Activated CD8-positive, alpha-beta memory T cell treated with anti-CD3 and anti-CD28 coated beads, Interleukin-2, amount 50 U/mL, for 4 hours (primary cell): ENCODE data around the gene TNS1.

Experiments used
- DNase-seq: peaks from one replicate; pipeline ENCODE4 v3.0.0-alpha.2; 2020

The TNS1 gene

GRCh38 chr2:217858519-217859491 lies 144.0 kb downstream of the TNS1 start:
- DNase-seq: no peak

DNA sequence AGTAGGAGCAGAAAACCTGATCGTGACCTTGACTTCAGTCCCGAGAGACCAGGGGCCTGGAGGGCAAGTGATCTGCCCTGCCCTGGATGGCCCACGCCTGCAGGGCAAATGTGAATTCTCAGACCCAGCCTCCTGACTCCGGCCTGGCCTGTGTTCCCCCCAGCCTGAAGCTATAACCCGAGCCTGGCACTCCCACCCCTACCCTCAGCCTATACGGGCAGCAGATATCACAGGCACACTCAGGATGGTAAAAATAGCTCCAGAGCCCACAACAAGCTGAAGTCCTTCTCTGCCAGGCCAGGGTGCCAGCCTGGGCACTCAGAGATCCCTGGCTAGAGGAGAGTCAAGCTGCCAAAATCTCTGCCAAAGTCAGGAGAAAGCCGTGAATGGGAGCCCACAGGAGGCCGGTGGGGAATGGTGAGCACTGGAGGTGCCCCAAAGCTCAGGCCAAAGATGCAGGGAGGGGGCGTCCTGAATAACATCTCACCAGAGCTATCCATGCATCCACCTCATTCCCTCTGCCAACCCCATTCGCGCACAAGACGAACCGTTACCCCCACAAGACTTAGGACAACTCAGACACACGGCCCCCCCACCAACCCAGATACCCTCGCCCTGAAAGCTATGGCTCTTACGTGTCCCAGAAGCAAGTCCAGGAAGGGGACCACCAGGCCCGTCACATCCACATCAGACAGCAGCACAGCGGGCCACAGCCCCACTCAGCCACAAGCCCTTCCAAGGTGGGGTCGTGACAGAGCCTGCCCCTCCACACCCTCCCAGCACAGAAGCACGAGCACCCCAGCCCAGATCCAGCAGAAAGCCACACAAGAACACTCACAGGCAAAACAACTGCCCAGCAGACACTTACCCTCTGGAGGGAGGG lies 144.9 kb downstream of the TNS1 start:
- DNase-seq: no peak

DNA sequence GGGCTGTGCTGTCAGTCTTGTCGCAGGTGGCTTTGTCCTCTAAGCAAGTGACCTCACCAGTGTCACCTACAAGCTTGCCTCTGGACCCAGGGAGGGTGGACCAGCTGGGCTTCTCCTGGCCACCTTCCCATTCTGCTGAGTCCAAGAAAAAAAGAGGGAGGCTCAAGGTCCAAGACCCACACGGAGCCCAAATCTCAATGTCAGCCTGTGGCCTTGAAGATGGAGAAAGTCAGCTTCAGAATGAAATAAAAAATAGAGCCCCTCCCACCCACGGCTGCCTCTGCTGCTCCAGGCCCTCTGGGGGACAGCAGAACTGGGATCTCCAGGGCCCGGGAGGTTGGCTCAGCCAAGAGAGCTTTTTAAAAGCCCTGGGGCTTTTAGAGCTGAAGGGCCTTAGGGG lies 145.9 kb downstream of the TNS1 start:
- no peak for DNase-seq

DNA sequence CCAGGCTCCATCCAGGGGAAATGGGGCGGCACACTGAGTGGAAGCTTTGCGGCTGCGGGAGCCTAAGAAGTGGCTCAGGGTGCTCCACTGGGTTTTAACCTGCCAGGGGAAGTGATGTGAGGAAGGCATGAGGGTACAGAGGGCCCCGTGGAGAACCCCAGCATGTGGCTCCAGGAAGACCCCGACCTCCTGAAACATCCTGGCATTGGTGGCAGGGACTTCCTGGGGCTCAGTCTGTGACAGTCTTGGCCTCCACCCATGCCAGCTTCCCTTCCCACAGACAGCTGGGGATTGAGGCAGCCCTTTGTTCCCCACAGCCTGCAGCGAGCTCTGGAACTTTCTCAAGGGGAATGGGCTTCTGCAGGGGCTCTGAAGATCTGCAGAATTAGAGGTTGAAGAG lies 146.6 kb downstream of the TNS1 start:
- DNase-seq: no peak

DNA sequence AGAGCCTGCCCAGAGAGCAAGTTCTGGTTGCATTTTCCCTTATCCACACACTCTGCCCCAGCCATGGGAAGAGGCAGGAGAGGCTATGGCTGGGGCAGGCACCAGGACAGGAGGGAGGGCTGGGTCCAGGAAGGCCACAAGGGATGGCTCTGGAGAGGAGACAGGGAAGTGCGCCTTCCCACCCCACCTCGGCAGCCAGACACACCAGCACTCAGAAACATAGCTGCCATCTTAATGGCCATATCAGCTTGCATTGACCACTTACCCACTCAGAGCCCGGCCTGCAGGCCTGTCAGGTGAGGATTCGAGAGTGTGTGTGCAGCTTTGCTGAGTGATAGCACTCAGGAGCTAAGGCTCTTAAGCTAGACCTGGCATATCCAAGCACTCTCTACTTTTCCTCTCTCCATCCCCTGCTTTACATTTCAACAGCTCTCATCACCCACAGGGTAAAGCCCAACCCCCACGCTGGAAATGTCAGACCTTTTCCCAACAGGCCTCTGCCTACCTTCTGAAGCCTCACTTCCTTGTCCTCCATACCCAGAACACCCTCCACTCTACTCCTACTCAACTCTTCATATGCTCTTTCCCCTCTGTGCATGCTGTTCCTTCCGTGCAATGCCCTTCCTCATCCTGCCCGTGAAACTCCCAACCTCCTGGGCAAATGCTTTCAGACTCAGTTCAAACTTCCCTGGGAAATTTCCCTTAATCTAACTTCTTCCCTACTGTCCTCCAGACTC lies 147.9 kb downstream of the TNS1 start:
- no peak for DNase-seq

DNA sequence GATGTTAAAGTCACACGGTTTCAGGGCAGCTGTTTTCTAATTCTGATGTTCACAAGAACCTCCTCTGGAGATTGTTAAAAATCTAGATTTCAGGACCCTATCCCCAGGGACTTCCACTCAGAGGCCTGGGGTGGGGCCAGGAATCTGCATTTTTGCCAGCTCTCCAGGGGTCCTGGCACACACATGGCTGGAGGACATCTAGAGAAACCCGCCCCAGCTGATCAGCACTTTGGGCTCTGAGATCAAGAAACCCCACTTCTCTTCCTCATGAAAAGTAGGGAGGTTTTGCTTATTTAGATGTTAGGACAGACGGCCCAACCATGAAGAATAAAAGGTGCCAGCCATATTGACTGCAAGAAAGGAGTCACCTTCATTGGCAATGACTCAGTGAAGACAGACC lies 148.8 kb downstream of the TNS1 start:
- no peak for DNase-seq

- DNase-seq: no peak
Measured at GRCh38 chr2:217853301-217853881, 149.4 kb downstream of the TNS1 start.

DNA sequence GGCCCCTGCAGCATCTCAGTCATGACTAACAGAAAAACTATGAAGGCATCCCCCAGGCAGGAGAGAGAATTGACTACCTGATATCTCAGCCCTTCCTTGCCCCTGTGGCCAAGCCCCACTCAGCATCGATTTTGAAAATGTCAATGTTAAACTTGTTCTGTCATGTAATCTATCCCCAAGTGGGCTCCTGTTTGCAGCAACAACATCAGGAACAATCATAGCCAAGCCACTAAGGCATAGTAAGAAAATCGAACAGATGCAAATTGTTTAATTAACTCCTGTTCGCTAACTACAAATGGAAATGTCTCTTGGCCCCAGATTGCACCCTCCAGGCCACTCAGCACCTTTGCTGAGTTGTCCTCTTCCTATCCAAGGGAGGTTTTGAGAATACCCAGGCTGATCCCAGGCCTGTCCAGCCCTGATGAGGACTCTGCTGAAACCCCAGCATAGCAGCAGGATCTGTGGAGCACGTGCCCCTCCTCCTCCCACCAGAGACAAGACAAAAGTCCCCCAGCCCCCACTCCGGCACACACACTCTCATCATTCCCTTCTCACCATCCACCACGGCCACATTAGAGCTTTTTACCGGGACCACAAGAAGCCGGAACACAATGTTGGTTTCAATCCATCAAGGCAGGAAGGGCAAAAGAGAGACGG lies 150.1 kb downstream of the TNS1 start:
- no peak for DNase-seq

DNA sequence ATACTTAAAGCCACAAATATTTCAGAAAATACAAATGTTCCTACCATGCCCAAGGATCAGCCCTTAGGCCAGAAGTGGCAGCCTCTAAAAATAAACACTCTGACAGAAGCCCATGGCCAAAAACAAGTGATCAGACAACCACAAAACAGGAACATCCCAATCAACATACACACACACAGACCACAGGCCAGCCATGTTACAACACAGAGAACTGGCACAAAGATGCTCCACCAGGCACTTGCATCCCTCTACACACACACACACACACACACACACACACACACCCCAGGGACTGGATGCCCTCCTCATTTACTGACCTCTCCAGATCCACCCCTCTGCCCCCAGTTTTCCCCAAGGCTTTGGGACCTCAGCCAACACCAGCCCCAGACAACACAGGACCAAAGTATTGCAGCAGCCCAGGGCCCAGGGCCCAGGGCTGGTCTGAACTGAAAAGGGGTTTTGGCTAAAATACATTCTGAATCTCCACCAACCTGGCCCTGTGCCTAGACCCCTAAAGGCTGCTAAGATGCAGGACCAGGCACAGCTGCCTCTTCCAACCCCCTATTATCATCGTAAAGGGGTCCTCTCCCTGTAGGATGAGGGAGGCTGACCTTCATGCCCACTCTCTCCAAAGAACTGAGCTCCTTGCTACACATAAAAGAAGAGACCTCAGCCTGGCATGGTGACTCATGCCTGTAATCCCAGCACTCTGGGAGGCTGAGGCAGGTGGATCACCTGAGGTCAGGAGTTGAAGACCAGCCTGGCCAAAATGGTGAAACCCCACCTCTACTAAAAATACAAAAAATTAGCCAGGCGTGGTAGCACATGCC lies 151.4 kb downstream of the TNS1 start:
- no peak for DNase-seq

DNA sequence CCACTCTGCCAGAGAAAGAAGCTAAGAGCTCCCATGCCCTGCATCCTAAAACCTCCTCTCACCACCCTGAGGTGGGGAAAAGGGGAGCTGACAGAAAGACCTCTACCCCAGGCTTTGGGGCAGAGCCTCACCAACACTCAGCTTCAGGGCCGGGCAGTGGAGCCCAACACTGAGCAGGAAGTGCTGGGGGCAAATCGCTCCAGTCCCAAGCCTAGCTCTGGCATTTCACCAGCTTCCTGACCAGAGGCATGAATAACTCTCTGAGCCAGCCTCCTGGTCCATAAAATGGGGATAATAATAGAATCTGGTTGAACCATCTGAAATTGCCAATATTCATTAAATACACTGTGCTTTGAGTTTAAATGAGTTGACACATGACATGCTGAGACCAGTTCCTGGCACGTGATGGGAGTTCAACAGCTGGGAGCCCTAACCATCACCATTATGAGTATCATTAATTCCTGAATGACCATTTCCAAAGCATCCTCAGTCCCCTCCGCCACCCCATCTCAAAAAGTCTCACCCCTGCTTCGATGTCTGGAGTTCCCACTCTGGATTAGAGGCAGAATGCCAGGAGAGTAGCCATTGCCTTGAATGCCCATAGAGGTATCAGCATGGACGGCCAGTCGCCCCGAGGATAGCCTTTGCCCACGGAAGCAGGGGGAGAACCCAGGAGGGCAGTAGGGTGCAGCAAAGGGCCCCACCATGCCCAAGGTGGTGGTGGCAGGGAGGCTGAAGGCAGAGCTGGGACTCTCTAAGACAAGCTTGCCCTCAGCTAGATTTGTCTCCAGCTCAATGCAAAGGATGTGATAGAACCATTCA lies 153.4 kb downstream of the TNS1 start:
- no peak for DNase-seq

- DNase-seq: no peak
Measured at GRCh38 chr2:217848351-217848957, 154.3 kb downstream of the TNS1 start.

DNA sequence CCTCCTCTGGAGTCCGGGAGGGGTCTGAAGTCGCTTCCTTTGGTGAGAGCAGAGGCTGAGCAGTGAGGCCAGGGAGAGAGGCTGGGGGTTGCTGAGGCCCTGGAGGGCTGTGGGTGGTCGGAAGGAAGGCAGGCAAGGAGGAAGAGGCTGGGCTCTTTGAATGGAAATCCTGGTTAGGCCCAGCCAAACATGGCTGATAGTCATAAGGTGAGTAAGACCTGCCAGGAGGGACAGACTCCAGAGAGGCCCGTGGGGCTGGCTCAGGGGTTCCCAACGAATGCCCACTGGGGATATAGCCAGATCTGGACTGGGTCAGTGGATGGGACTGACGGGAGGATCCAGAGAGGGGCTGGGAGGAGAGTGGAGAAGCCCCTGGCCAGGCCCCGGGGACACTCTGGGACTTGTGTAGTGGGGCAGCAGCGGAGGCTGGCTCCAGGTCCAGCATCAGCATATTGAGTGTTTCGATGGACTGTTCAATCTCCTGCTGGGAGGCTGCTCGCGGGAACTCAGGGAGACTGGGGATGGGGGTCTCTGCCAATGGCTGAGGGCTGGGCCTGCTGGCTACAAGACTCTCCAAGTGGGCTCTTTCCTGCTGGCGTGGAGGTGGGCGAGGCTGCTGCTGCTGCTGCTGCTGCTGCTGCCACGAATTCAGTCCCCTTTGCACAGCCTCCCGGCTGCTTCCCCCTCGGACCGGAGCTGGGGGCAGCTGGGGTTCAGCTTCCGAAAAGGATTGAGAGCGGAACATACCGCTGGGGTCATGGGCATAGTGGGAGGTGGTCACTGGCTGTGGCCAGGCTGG lies 155.0 kb downstream of the TNS1 start:
- no peak for DNase-seq

GRCh38 chr2:217847115-217847514 lies 155.7 kb downstream of the TNS1 start:
- DNase-seq: no peak

GRCh38 chr2:217846321-217846743 lies 156.5 kb downstream of the TNS1 start:
- DNase-seq: no peak

- DNase-seq: no peak
Measured at GRCh38 chr2:217845301-217845700, 157.5 kb downstream of the TNS1 start.

GRCh38 chr2:217844696-217845095 lies 158.1 kb downstream of the TNS1 start:
- DNase-seq: no peak

DNA sequence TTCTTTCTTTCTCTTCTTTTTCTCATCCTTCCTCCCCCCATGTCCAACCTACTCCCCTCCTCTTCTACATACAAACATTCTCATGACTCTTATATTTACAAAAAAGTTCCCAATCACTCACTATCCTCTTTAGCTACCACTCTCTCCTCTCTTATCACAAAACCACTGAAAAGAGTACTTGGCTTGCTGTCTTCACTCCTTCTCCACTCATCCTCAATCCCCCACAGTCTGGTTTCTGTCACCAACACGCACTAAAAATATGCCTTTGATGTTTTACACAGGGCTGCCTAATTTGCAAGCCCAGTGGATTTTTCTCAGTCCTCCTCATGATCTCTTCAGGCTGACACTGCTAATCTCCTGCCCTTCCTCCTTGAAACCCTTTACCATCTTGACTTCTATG lies 159.5 kb downstream of the TNS1 start:
- no peak for DNase-seq

DNA sequence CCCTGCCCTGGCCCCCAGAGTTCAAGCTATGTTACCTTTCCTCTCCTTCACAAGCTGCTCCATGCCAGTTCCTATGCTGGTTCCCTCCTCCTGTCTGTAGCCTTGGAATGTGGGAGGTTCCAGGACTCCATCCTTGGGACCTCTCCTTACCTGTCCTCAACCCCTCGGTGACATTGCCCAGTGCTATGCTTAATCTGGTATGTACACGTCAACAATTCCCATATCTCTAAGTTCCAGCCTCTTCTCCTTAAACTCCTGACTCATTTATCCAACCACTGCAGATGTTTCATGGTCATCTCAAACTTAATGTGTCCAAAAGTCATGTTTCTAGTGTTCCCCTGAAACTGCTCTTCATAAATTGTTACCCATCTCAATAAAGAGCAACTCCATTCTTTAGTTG lies 160.8 kb downstream of the TNS1 start:
- no peak for DNase-seq

GRCh38 chr2:217840522-217840921 lies 162.3 kb downstream of the TNS1 start:
- no peak for DNase-seq
